Gastroesophageal sphincter (tissue), 4 donors: ENCODE results near the gene CPM. TPM values are rescaled to one million over a fixed set of nuclear protein-coding genes. Genes with fewer than 3 reads are reported as not detected.

Experiments used
- ATAC-seq: fragments of 150-250 bp; one replicate; pipeline ENCODE4 v1.9.1; 2016; ENCODE audit warnings: mild to moderate bottlenecking, moderate library complexity
- H3K27ac ChIP-seq, 4 donors: fragments of 200-600 bp; sonication (generic) in 3 of 4; 1 replicate in 3 of 4; 2 replicates in 1 of 4; pipeline ENCODE4 v1.5.1; 2016 to 2019
- H3K27me3 ChIP-seq: fragments of 200-600 bp; sonication (generic); one replicate; pipeline ENCODE4 v1.5.1; 2019
- H3K36me3 ChIP-seq, 2 donors: fragments of 200-600 bp; sonication (generic); one replicate each; pipeline ENCODE4 v1.5.1; 2019; ENCODE audit warnings: control low read depth in 1 of 2
- H3K4me1 ChIP-seq, 3 donors: fragments of 200-600 bp; sonication (generic); 1 replicate in 2 of 3; 2 replicates in 1 of 3; pipeline ENCODE4 v1.5.1; 2016 to 2019; ENCODE audit warnings: control low read depth in 2 of 3
- H3K4me3 ChIP-seq, 2 donors: fragments of 200-600 bp; sonication (generic); one replicate each; pipeline ENCODE4 v1.5.1; 2019; ENCODE audit warnings: mild to moderate bottlenecking in 1 of 2, moderate library complexity in 1 of 2
- H3K9me3 ChIP-seq, 3 donors: fragments of 200-600 bp; sonication (generic); one replicate each; pipeline ENCODE4 v1.5.1; 2017 to 2019; ENCODE audit warnings: control low read depth in 2 of 3
- EP300 ChIP-seq: sonication (generic); formaldehyde crosslinking; IDR thresholded peaks from one replicate; pipeline ENCODE4 v1.6.1; 2017; ENCODE audit warnings: antibody characterized with exemption, mild to moderate bottlenecking
- POLR2A ChIP-seq, 2 donors: fragments of 450-650 bp; IDR thresholded peaks; one replicate each; pipeline ENCODE4 v1.6.1; 2017; ENCODE audit warnings: antibody characterized with exemption in 2 of 2, mild to moderate bottlenecking in 2 of 2, moderate library complexity in 1 of 2
- POLR2AphosphoS5 ChIP-seq: sonication (generic); formaldehyde crosslinking; IDR thresholded peaks from one replicate; pipeline ENCODE4 v1.6.1; 2017; ENCODE audit warnings: antibody characterized with exemption
- WGBS, 2 donors: methylation state at CpG; one replicate each; pipeline ENCODE4 v1.1.5; 2018; ENCODE audit warnings: low coverage in 1 of 2; 5-methylcytosine and 5-hydroxymethylcytosine counted together
- total RNA-seq, 4 donors: library from RNA; depleted of rRNA; stranded (reverse); fragments of >200 nt; gene quantifications; one replicate each; pipeline ENCODE4 v1.1.0, GENCODE V29; 2016
- TF ChIP-seq, protein P1 (sequence below), 4 experiments: fragments of 200-600 bp in 2 of 4; fragments of 450-650 bp in 2 of 4; sonication (generic) in 1 of 4; IDR thresholded peaks; one replicate each; pipeline ENCODE4 v1.5.1; 2017 to 2019; ENCODE audit warnings: antibody characterized with exemption in 4 of 4, mild to moderate bottlenecking in 2 of 4, moderate library complexity in 2 of 4

Gene CPM
- total RNA-seq, 4 donors from 2014 or later = 24.9 to 57.3 (median 50.5) TPM

DNA sequence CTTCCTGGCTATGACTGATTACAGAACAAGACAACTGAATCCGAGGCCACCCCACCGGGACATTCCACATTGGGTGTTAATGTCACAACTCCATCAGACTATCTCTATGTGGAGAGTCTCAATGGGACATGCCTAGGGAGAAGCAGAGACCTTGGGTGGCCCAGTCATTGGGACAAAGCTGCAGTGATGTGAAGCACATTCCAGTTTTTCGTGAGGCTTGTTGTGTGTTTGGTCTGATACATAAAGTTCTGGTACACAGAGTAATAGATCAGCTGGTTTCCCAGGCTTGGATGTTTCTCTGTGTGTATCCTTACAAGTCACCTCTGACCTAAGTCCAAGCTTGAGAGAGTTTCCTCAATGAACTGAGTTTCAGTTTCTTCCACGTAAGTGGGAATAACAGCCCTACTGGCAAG lies 42.3 kb downstream of the CPM start:
- Histone ChIP-seq H3K36me3 (no peaks in the 10 kb centered on the region), H3K9me3 (no peaks in the 10 kb centered on the region), H3K27me3 (no peaks in the 10 kb centered on the region), H3K4me3 (no peak overlapping the region), H3K4me1 (no peaks in the 10 kb centered on the region), H3K27ac (no peak overlapping the region)
- ATAC-seq = peak; percentile 25
- 55 to 75% methylated on average over 2 of the region's 4 CpGs for WGBS, 2 donors
- TF ChIP-seq, protein P1, sequence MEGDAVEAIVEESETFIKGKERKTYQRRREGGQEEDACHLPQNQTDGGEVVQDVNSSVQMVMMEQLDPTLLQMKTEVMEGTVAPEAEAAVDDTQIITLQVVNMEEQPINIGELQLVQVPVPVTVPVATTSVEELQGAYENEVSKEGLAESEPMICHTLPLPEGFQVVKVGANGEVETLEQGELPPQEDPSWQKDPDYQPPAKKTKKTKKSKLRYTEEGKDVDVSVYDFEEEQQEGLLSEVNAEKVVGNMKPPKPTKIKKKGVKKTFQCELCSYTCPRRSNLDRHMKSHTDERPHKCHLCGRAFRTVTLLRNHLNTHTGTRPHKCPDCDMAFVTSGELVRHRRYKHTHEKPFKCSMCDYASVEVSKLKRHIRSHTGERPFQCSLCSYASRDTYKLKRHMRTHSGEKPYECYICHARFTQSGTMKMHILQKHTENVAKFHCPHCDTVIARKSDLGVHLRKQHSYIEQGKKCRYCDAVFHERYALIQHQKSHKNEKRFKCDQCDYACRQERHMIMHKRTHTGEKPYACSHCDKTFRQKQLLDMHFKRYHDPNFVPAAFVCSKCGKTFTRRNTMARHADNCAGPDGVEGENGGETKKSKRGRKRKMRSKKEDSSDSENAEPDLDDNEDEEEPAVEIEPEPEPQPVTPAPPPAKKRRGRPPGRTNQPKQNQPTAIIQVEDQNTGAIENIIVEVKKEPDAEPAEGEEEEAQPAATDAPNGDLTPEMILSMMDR (IDR thresholded peaks at IDR 0.05) = no peak
- no peak for TF ChIP-seq EP300
- no peak for TF ChIP-seq POLR2AphosphoS5
- TF ChIP-seq POLR2A (IDR thresholded peaks at IDR 0.05) = no peak

DNA sequence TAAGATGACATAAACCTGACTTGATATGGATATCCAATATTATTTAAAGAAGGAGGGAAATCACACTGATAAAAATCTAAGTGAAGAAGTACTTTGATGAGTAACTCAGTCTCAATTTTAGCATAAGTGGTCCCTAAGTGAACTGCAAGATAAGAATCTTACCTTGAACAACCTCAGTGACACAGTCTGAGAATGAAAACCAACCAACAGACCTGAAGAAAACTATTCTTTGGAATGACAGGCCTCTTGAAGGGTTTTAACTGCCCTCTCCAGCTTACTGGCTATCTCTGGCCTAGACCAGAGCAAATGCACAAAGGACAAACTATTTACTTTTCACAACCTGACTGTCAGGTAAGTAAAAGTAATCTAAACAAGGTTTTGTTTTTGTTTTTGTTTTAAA lies 44.7 kb downstream of the CPM start:
- no peaks in the 10 kb centered on the region for H3K27me3 ChIP-seq
- ATAC-seq = no peak
- no peak overlapping the region for H3K27ac ChIP-seq
- TF ChIP-seq EP300 (no peak), POLR2A (IDR thresholded peaks at IDR 0.05) (no peak), POLR2AphosphoS5 (no peak)
- TF ChIP-seq, protein P1 (IDR thresholded peaks at IDR 0.05) = no peak
- H3K4me1 ChIP-seq = no peaks in the 10 kb centered on the region
- H3K4me3 ChIP-seq = no peak overlapping the region
- peaks cover 0 to 6% of the 10 kb centered on the region in 2 donors for H3K36me3 ChIP-seq
- no peaks in the 10 kb centered on the region for H3K9me3 ChIP-seq

DNA sequence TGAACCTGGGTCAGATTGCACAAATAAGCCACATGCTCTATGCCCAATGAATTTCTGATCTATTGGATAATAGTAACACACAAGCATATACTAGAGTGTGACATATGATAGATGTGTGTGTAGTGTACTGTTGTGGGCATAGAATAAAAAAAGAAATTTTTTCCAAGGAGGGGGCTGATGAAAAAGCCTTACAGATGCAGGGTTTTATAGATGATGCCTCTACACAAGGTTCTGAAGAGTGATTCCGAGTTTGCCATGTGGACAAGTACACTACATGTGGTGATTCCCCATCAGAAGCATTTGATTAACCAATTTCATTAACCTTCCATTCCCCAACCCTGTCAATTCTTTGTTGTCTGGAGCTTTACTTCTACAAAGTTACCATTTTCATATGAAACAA lies 45.3 kb downstream of the CPM start:
- ATAC-seq = no peak
- Histone ChIP-seq H3K27ac (no peak overlapping the region), H3K9me3 (no peaks in the 10 kb centered on the region), H3K27me3 (no peaks in the 10 kb centered on the region), H3K36me3 (peaks cover 0 to 6% of the 10 kb centered on the region in 2 donors), H3K4me1 (no peaks in the 10 kb centered on the region), H3K4me3 (no peak overlapping the region)
- no peak for TF ChIP-seq EP300
- WGBS, 2 donors = 90 to 100% methylated on average over 1 of the region's 1 CpG

- H3K9me3 ChIP-seq = no peaks in the 10 kb centered on the region
- no peaks in the 10 kb centered on the region for H3K27me3 ChIP-seq
- TF ChIP-seq POLR2AphosphoS5 (no peak), POLR2A (IDR thresholded peaks at IDR 0.05) (no peak)
- peaks cover 0 to 6% of the 10 kb centered on the region in 2 donors for H3K36me3 ChIP-seq
- ATAC-seq = no peak
- H3K4me1 ChIP-seq = no peaks in the 10 kb centered on the region
- H3K4me3 ChIP-seq = no peak overlapping the region
- no peak overlapping the region for H3K27ac ChIP-seq
- WGBS, 2 donors = 75 to 78% methylated on average over 4 to 5 of the region's 5 CpGs
Observed at GRCh38 chr12:68886636-68887572, 46.1 kb downstream of the CPM start.

- Histone ChIP-seq H3K27ac (no peak overlapping the region), H3K36me3 (peaks cover 0 to 6% of the 10 kb centered on the region in 2 donors), H3K27me3 (no peaks in the 10 kb centered on the region), H3K9me3 (no peaks in the 10 kb centered on the region), H3K4me1 (no peaks in the 10 kb centered on the region), H3K4me3 (no peak overlapping the region)
- WGBS, 2 donors = 80 to 100% methylated on average over 1 to 2 of the region's 3 CpGs
- no peak for TF ChIP-seq POLR2AphosphoS5
- no peak for TF ChIP-seq EP300
- TF ChIP-seq, protein P1 (IDR thresholded peaks at IDR 0.05) = no peak
- TF ChIP-seq POLR2A (IDR thresholded peaks at IDR 0.05) = no peak
- ATAC-seq = no peak
Observed at GRCh38 chr12:68885381-68885780, 47.6 kb downstream of the CPM start.

- Histone ChIP-seq H3K4me3 (no peak overlapping the region), H3K36me3 (peaks cover 0 to 6% of the 10 kb centered on the region in 2 donors), H3K4me1 (no peaks in the 10 kb centered on the region), H3K9me3 (no peaks in the 10 kb centered on the region), H3K27me3 (no peaks in the 10 kb centered on the region), H3K27ac (no peak overlapping the region)
- ATAC-seq = no peak
- WGBS, 2 donors = 80 to 90% methylated on average over 2 to 5 of the region's 5 CpGs
- TF ChIP-seq, protein P1 (IDR thresholded peaks at IDR 0.05) = no peak
- TF ChIP-seq POLR2AphosphoS5 (no peak), EP300 (no peak), POLR2A (IDR thresholded peaks at IDR 0.05) (no peak)
Observed at GRCh38 chr12:68884251-68884650, 48.7 kb downstream of the CPM start.
